ENCODE results near the gene MYO1E.
"Not testable (repeated sequence)": the region's sequence is repeated elsewhere in the genome, so short reads cannot be mapped to it uniquely, and the experiment has no call there.

The MYO1E gene

DNA sequence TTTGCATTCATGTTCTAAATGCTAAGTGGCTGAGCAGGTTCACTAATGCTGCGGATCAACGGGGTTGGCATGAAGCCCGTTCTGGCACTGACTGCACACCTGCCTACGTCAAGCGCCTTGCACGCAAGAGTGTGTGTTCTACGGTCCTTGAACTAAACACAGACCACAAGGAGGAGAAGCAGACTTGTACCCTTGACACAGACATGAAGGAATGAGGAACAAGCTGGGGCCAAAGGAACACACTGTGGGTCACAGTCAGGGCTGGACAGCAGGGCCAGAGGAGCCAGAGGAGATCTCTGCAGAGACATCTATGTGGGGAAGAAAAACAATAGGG lies 214.0 kb downstream of the MYO1E start:
- DNase-seq, result no peak

GRCh38 chr15:59157840-59158700 lies 214.6 kb downstream of the MYO1E start:
- DNase-seq, result no peak

GRCh38 chr15:59157396-59157795 lies 215.3 kb downstream of the MYO1E start:
- no peak for DNase-seq

DNA sequence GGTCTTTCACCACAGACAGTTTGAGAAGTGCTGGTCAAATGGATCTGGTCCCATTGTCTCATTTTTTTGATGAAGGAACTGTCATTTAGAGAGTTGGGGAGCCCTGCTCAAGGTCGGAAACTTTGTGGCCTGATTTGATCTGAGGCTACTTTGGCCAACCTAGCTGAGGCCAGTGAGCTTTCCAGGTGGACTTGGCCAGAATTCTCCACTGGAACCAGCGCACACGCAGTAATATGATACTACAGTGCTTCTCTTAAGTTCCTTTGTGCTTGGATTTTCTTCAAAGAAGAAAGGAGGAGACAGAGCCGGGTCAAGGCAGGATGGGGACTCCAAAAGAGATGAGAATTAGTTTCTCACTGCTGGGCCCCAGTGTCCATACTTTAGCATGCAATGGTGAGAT lies 217.2 kb downstream of the MYO1E start:
- no peak for DNase-seq

- DNase-seq, result no peak
Measured at GRCh38 chr15:59154243-59154642, 218.4 kb downstream of the MYO1E start.

DNA sequence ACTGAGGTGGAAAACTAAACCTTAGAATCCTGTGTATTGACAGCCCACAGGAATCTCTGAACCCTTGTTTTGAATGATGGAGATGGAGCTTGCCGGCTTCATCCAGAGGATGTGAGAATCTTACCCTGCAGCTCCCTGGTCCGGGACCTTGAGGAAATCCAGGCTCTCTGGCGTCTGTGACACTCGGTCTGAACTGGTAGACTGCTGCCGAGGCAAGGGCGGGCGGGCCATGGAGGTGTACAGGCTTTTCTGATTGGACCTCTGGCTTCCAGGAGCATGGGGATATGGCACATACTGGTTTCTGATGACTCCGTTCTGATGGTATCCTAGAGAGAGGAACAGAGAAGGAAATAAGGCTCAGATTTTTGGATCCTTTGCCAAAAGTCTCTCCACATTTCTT lies 219.2 kb downstream of the MYO1E start:
- DNase-seq, result no peak

GRCh38 chr15:59152694-59153450 lies 219.8 kb downstream of the MYO1E start:
- no peak for DNase-seq

DNA sequence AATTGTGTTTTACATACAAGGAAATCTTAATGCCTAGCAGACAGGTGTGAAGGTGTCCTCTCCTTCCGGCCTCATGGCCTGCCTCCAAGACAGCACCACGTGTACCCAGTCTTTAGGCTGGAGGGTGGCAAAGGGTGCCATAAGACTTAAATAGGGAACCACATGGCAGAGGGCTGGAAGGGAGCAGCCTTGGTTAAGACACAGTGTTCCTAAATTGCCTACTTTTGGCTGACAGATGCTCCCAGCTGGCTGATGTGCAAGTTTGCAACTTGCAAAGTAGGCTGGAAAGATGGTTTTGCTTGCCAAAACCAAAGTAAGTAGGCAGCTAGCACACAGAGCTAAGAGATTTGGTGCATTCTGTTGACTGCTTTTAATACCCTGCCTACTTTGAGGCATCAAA lies 222.5 kb downstream of the MYO1E start:
- DNase-seq, result no peak

DNA sequence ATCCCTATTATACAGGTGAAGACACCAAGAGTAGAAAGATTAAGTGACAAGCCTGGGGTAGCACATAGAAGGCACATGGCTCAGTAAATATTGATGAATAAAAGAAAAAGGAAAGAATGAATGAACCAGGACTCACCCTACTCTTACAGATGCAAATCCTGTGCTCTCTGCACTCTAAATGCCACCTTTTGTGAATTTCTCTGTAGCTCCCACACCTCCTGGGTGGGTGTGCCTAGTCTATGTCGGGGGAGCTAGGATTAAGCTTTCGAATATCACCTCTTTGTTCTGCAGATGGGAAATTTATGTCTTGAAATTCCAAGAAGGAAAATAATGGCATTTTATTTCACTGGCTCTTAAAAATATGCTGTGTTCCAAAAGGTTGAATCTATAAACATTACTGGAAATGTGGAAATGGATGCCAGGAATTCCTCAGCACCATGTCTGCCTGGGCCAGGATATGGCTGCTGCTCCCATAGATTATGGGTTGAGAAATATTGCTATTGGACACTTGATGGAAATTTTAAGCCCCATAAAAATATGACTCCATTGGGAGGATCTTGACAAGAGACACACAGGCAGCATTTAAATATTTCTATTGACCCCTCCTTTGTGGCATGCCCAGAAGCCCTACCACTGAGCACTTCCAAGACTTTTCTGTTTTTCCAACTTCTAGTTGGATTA lies 224.4 kb downstream of the MYO1E start:
- no peak for DNase-seq

DNA sequence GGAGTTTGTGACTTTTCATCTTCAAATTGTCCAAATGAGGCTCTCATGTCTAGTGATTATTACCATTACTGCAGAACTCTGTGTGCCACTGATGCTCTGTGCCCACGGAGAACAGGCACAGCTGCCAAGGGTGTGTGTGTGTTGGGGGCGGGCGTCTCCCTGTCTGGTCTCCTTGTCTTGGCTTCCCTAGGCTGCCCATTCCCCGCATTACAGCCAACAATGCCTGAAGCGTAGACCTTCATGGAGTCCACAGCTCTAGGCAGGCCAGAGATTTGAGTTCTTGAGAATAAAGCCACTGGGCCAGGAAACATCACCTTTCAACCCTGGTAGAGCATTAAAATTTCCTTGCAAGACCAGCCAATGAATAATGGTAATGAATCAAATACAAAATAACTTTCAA lies 225.0 kb downstream of the MYO1E start:
- no peak for DNase-seq

DNA sequence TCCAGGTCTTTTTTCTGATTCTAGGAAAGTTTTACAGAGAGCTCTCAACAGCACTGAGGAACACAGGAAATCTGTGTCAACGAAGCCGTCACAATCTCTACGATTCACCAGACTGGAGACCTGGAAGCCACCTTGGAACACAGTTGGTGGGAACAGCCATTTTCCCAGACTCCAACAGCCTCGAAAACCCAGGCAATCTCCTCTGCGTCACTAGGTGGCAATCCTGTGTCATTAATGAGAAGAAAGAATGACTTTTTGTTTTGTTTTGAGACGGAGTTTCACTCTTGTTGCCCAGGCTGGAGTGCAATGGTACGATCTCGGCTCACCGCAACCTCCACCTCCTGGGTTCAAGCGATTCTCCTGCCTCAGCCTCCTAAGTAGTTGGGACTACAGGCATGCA lies 228.1 kb downstream of the MYO1E start:
- DNase-seq, result peak in 1 of 3 donors; percentile 27

GRCh38 chr15:59143281-59143680 lies 229.4 kb downstream of the MYO1E start:
- no peak for DNase-seq

- no peak for DNase-seq
Measured at GRCh38 chr15:59140422-59141226, 232.0 kb downstream of the MYO1E start.

DNA sequence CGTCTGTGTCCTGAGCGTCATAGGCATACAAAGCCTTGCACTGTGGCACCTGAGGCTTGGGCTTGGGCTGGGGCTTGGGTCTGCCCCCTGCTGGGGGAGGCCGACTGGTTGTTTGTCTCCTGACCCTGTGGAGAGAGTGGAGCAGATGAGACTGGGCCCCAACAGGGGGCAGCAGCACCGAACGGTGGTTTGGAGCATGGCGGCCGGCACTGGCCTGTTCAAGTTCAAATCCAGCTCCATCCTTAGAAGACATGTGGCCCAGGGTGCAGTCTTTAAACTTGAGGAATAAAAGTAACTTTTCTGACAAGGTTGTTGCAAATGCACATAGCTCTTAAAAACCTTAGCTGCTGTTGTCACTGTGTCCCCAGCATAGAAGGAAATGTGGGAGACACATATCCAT lies 234.4 kb downstream of the MYO1E start:
- DNase-seq, result peak; percentile 53 to 73 (median 61)

GRCh38 chr15:59137566-59137965 lies 235.1 kb downstream of the MYO1E start:
- no peak for DNase-seq

DNA sequence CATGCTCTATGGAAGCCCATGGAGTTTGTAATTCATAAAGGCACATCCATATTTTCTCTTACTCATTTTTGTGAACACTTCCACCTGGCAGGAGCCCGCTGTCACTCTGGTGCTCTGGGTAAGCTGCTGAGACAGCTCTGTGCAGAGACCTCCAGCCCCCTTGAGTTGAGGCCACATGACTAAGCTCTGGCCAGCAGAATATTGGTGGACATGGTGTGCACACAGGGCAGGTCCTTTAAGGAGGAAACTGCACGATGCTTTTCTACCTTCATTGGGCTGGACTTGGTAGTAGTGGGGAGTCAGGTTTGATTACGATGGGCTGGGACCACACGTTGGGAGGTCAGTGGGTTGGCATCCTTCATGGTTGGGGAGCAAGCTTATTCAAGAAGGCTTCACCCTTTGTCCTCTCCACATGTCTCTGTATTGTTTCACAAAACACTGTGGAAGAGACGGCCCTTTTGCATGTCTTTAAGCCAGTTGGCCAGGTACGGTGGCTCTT lies 238.7 kb downstream of the MYO1E start:
- no peak for DNase-seq

- DNase-seq, result no peak
Measured at GRCh38 chr15:59131969-59132562, 240.6 kb downstream of the MYO1E start.

DNA sequence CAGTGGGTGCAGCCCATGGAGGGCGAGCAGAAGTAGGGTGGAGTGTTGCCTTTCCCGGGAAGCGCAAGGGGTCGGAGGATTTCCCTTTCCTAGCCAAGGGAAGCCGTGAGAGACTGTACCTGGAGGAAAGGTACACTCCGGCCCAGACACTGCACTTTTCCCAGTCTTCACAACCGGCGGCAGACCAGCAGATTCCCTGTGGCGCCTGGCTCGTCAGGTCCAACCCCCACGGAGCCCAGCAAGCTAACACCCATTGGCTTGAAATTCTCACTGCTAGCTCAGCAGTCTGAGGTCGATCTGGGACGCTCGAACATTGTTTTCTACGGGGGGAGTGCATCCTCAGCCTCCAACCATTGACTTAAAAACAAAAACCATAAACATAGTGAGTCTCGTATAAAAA lies 241.2 kb downstream of the MYO1E start:
- DNase-seq, result no peak

DNA sequence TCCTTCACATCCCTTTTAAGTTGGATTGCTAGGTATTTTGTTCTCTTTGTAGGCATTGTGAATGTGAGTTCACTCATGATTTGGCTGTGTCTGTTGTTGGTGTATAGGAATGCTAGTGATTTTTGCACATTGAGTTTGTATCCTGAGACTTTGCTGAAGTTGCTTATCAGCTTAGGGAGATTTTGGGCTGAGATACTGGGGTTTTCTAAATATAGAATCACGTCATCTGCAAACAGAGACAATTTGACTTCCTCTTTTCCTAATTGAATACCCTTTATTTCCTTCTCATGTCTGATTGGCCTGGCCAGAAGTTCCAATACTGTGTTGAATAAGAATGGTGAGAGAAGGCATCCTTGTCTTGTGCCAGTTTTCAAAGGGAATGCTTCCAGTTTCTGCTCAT lies 245.4 kb downstream of the MYO1E start:
- DNase-seq, result peak; percentile 35 to 56 (median 48)

DNA sequence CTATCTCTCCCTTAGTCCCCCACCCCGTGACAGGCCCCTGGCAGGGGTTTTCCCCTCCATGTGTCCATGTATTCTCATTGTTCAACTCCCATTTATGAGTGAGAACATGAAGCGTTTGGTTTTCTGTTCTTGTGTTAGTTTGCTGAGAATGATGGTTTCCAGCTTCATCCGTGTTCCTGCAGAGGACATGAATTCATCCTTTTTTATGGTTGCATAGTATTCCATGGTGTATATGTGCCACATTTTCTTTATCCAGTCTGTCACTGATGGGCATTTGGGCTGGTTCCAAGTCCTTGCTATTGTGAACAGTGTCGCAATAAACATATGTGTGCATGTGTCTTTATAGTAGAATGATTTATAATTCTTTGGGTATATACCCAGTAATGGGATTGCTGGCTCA lies 247.0 kb downstream of the MYO1E start:
- not testable (repeated sequence) for DNase-seq

DNA sequence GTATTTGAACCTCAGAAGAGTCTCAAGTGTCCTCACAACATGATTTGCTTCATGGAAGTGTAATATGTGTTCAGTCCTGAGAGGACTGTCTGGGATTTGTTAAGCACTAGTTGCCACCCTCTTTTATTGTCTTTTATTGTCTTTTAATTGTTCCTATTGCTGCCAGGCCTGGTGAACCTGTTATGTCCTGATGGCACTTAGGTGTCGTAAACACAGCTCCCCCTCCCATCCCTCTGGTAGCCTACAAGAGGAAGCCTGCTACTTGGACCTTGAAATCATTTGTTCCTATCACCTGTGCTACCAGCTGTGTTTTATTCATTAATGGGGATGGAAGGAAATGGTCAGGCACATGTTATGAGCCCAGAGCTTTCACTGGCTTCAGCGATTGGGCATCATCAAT lies 248.4 kb downstream of the MYO1E start:
- DNase-seq, result no peak

DNA sequence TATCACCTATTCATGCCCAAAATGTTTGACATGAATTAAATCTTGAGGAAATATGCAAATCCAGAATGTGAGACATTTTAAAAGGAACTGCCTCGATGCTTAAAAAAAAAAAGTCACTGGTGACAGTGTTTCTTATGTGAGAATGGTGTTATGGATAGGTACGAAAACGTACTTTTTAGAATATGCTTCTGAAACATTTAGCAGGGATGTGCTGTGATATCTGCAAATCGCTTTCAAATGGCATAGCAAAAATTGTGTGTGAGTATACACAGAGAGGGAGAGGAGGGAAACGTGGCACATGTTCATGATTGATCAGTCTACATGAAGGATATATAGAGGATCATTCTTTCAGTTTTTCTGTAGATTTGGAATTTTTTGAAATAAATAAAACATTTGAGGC lies 251.7 kb downstream of the MYO1E start:
- no peak for DNase-seq

Measured in suppressor macrophage treated with lipopolysaccharide for 1 hour (primary cell).